Tibial nerve (tissue), 4 donors: Measurements from ENCODE around the gene CFAP69. TPM values are rescaled to one million over a fixed set of nuclear protein-coding genes. Genes with fewer than 3 reads are reported as not detected.

Experiments used
- DNase-seq, 2 donors: peaks; one replicate each; pipeline ENCODE4 v3.0.0-alpha.2; 2019; ENCODE audit warnings: low spot score in 2 of 2
- H3K27ac ChIP-seq, 4 donors: fragments of 200-600 bp; sonication (generic) in 3 of 4; one replicate each; pipeline ENCODE4 v1.5.1; 2017 to 2019; ENCODE audit warnings: mild to moderate bottlenecking in 1 of 4
- H3K27me3 ChIP-seq, 2 donors: fragments of 200-600 bp; sonication (generic) in 1 of 2; one replicate each; pipeline versions ENCODE4 v1.5.1 to v1.6.0; 2017 to 2019
- H3K36me3 ChIP-seq, 3 donors: fragments of 200-600 bp; sonication (generic); one replicate each; pipeline ENCODE4 v1.5.1; 2018 to 2019
- H3K4me1 ChIP-seq, 4 donors: fragments of 200-600 bp; sonication (generic) in 3 of 4; one replicate each; pipeline ENCODE4 v1.5.1; 2017 to 2019
- H3K4me3 ChIP-seq, 4 donors: fragments of 200-600 bp; sonication (generic) in 3 of 4; one replicate each; pipeline ENCODE4 v1.5.1; 2017 to 2019; ENCODE audit warnings: mild to moderate bottlenecking in 1 of 4, moderate library complexity in 1 of 4
- H3K9me3 ChIP-seq, 4 donors: fragments of 200-600 bp; sonication (generic) in 3 of 4; one replicate each; pipeline ENCODE4 v1.5.1; 2017 to 2019
- EP300 ChIP-seq, 2 donors: sonication (generic); formaldehyde crosslinking; IDR thresholded peaks; one replicate each; pipeline ENCODE4 v1.6.1; 2017; ENCODE audit warnings: antibody characterized with exemption in 2 of 2, mild to moderate bottlenecking in 1 of 2
- POLR2A ChIP-seq, 2 donors: fragments of 450-650 bp; IDR thresholded peaks; one replicate each; pipeline ENCODE4 v1.6.1; 2017; ENCODE audit warnings: antibody characterized with exemption in 2 of 2, mild to moderate bottlenecking in 2 of 2, moderate library complexity in 2 of 2
- WGBS, 2 donors: methylation state at CpG; one replicate each; pipeline ENCODE4 v1.1.5; 2018; 5-methylcytosine and 5-hydroxymethylcytosine counted together
- total RNA-seq, 4 donors: library from RNA; depleted of rRNA; stranded (reverse); fragments of >200 nt; gene quantifications; one replicate each; pipeline ENCODE4 v1.1.0, GENCODE V29; 2016
- TF ChIP-seq, protein P1 (sequence below), 5 experiments: fragments of 200-600 bp in 3 of 5; fragments of 450-650 bp in 2 of 5; sonication (generic) in 3 of 5; IDR thresholded peaks; one replicate each; pipeline ENCODE4 v1.5.1; 2016 to 2019; ENCODE audit warnings: antibody characterized with exemption in 5 of 5, mild to moderate bottlenecking in 3 of 5, moderate library complexity in 2 of 5

Gene CFAP69
- total RNA-seq, 4 donors from 2014 or later, result 18.9 to 51.1 (median 22.0) TPM

DNA sequence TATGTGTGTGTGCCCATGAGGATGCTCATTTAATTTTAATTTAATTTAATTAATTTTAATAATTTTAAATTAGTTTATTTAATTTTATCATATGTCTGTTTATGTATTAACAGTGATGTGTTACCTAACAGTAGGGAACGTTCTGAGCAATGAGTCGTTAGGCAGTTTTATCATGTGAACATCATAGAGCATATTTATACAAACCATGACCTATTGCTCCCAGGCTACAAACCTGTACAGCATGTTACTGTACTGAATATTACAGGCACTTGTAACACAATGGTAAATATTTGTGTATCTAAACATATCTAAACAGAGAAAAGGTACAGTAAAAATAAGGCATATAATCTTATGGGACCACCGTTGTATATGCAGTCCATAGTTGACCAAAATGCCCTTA, 13.7 kb upstream of the CFAP69 start:
- Histone ChIP-seq H3K27me3 (no peaks in the 10 kb centered on the region), H3K4me1 (no peaks in the 10 kb centered on the region), H3K9me3 (no peaks in the 10 kb centered on the region), H3K36me3 (peaks cover 0 to 5% (median 0%) of the 10 kb centered on the region in 3 donors), H3K27ac (no peak overlapping the region), H3K4me3 (no peak overlapping the region)
- no peak for DNase-seq
- 83 to 90% methylated on average over 3 of the region's 3 CpGs for WGBS, 2 donors
- TF ChIP-seq, protein P1, sequence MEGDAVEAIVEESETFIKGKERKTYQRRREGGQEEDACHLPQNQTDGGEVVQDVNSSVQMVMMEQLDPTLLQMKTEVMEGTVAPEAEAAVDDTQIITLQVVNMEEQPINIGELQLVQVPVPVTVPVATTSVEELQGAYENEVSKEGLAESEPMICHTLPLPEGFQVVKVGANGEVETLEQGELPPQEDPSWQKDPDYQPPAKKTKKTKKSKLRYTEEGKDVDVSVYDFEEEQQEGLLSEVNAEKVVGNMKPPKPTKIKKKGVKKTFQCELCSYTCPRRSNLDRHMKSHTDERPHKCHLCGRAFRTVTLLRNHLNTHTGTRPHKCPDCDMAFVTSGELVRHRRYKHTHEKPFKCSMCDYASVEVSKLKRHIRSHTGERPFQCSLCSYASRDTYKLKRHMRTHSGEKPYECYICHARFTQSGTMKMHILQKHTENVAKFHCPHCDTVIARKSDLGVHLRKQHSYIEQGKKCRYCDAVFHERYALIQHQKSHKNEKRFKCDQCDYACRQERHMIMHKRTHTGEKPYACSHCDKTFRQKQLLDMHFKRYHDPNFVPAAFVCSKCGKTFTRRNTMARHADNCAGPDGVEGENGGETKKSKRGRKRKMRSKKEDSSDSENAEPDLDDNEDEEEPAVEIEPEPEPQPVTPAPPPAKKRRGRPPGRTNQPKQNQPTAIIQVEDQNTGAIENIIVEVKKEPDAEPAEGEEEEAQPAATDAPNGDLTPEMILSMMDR (IDR thresholded peaks at IDR 0.05), result no peak
- no peak for TF ChIP-seq POLR2A (IDR thresholded peaks at IDR 0.05)
- TF ChIP-seq EP300 (IDR thresholded peaks at IDR 0.05), result no peak

GRCh38 chr7:90232430-90232829, 12.5 kb upstream of the CFAP69 start:
- H3K27me3 ChIP-seq, result no peaks in the 10 kb centered on the region

DNA sequence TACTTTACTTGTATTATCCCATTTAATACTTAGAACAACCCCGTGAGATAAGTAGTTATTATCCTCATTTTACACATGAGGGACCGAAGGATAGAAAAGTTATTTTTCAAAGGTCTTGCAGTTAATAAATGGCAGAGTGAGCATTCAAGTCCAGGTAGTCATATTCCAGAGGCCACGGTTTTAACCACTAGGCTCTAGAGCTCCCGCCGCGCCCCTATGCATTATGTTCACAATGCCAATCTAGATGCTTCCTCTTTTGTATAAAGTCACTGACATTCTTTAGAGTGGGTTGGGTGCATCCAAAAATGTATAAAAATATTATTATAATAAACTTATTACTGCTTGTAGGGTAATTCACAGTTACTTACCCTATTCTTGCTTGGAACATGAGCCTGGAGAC, 11.4 kb upstream of the CFAP69 start:
- 96% methylated on average over 6 of the region's 6 CpGs for WGBS, 2 donors
- TF ChIP-seq EP300 (IDR thresholded peaks at IDR 0.05) (no peak), POLR2A (IDR thresholded peaks at IDR 0.05) (no peak)
- TF ChIP-seq, protein P1 (IDR thresholded peaks at IDR 0.05), result no peak
- H3K4me1 ChIP-seq, result no peaks in the 10 kb centered on the region
- no peaks in the 10 kb centered on the region for H3K27me3 ChIP-seq
- no peak overlapping the region for H3K4me3 ChIP-seq
- no peaks in the 10 kb centered on the region for H3K36me3 ChIP-seq
- H3K9me3 ChIP-seq, result no peaks in the 10 kb centered on the region
- H3K27ac ChIP-seq, result no peak overlapping the region
- no peak for DNase-seq

More at GRCh38 chr7:90232430-90232829, 12.5 kb upstream of the CFAP69 start:
- DNase-seq, result no peak
- Histone ChIP-seq H3K4me3 (no peak overlapping the region), H3K9me3 (no peaks in the 10 kb centered on the region), H3K27ac (no peak overlapping the region), H3K4me1 (no peaks in the 10 kb centered on the region), H3K36me3 (no peaks in the 10 kb centered on the region)
- WGBS, 2 donors, result 43 to 46% methylated on average over 5 of the region's 5 CpGs
- TF ChIP-seq EP300 (IDR thresholded peaks at IDR 0.05), result no peak
- TF ChIP-seq, protein P1 (IDR thresholded peaks at IDR 0.05), result no peak
- no peak for TF ChIP-seq POLR2A (IDR thresholded peaks at IDR 0.05)

DNA sequence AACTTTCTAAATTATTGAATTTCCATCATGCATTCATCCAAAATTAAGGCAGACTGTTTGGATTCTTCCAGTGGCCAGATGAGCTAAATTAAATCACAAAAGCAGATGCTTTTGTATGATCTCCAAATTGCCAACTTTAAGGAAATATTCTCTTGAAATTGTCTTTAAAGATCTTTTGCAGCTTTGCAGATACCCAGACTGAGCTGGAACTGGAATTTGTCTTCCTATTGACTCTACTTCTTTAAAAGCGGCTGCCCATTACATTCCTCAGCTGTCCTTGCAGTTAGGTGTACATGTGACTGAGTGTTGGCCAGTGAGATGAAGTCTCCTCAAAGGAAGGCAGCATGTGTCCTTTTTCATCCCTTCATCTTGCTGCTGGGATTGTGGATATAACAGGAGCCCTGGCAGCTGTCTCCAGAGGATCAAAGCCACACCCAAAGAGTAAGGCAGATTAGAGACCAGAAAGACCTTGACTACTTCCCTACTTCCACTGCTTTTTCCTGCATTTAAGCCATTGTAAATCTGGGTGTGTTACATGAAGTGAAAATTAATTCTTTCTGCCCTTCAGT, 8.2 kb upstream of the CFAP69 start:
- H3K27ac ChIP-seq, result no peak overlapping the region
- no peaks in the 10 kb centered on the region for H3K27me3 ChIP-seq
- H3K4me3 ChIP-seq, result no peak overlapping the region
- H3K9me3 ChIP-seq, result no peaks in the 10 kb centered on the region
- TF ChIP-seq EP300 (IDR thresholded peaks at IDR 0.05), result no peak
- TF ChIP-seq, protein P1 (IDR thresholded peaks at IDR 0.05), result no peak
- TF ChIP-seq POLR2A (IDR thresholded peaks at IDR 0.05), result no peak
- 81 to 89% methylated on average over 1 of the region's 1 CpG for WGBS, 2 donors
- no peak for DNase-seq
- no peaks in the 10 kb centered on the region for H3K4me1 ChIP-seq
- H3K36me3 ChIP-seq, result no peaks in the 10 kb centered on the region

GRCh38 chr7:90238022-90238421, 7.0 kb upstream of the CFAP69 start:
- Histone ChIP-seq H3K4me3 (no peak overlapping the region), H3K4me1 (no peaks in the 10 kb centered on the region), H3K27me3 (no peaks in the 10 kb centered on the region), H3K9me3 (no peaks in the 10 kb centered on the region), H3K36me3 (no peaks in the 10 kb centered on the region), H3K27ac (no peak overlapping the region)
- DNase-seq, result no peak
- WGBS, 2 donors, result 90 to 98% methylated on average over 2 of the region's 2 CpGs
- TF ChIP-seq, protein P1 (IDR thresholded peaks at IDR 0.05), result no peak
- no peak for TF ChIP-seq POLR2A (IDR thresholded peaks at IDR 0.05)
- no peak for TF ChIP-seq EP300 (IDR thresholded peaks at IDR 0.05)
